HepG2 (cell line): ENCODE results near the gene PRPSAP1. TPM values are rescaled to one million over a fixed set of nuclear protein-coding genes. Genes with fewer than 3 reads are reported as not detected.

Source experiments
- AHR ChIP-seq: IDR thresholded peaks from 2 replicates; pipeline ENCODE4 v1.6.1; 2018; ENCODE audit warnings: missing genetic modification reagents, missing compliant biosample characterization
- DNMT3B ChIP-seq: conservative IDR thresholded peaks from 2 replicates; pipeline ENCODE4 v1.6.1; 2016; ENCODE audit warnings: missing biosample characterization, control low read depth
- FOSL2 ChIP-seq: sonication (generic); formaldehyde crosslinking; IDR thresholded peaks from 2 replicates; pipeline ENCODE4 v1.4.0; 2020; ENCODE audit warnings: missing genetic modification reagents
- FOXO4 ChIP-seq: sonication (generic); formaldehyde crosslinking; conservative IDR thresholded peaks from 2 replicates; pipeline ENCODE4 v1.8.1; 2023; ENCODE audit warnings: missing genetic modification reagents
- HDAC1 ChIP-seq: sonication (generic); formaldehyde crosslinking; IDR thresholded peaks from 2 replicates; pipeline ENCODE4 v1.5.1; 2020; ENCODE audit warnings: mild to moderate bottlenecking, missing genetic modification reagents
- HNRNPLL ChIP-seq: fragments of 200-400 bp; formaldehyde crosslinking; IDR thresholded peaks from 2 replicates; pipeline ENCODE4 v1.6.1; 2017; ENCODE audit warnings: mild to moderate bottlenecking, low read depth, low read length; ENCODE audit not compliant: poor library complexity, severe bottlenecking
- LCORL ChIP-seq, 2 experiments: fragments of 450-650 bp in 1 of 2; sonication (generic) in 1 of 2; formaldehyde crosslinking in 1 of 2; IDR thresholded peaks; 2 replicates each; pipeline versions ENCODE4 v1.5.0 to v1.6.1; 2017 to 2020; ENCODE audit warnings: antibody characterized with exemption in 1 of 2, missing genetic modification reagents in 1 of 2
- MAF1 ChIP-seq: sonication (generic); formaldehyde crosslinking; IDR thresholded peaks from 2 replicates; pipeline ENCODE4 v1.5.0; 2020; ENCODE audit warnings: missing genetic modification reagents, borderline replicate concordance
- NFYC ChIP-seq: IDR thresholded peaks from 2 replicates; pipeline ENCODE4 v1.6.1; 2016; ENCODE audit warnings: missing genetic modification reagents, missing compliant biosample characterization
- PAF1 ChIP-seq: IDR thresholded peaks from 2 replicates; pipeline ENCODE4 v1.6.1; 2016; ENCODE audit warnings: missing genetic modification reagents, missing compliant biosample characterization
- RNF2 ChIP-seq: fragments of 450-650 bp; conservative IDR thresholded peaks from 2 replicates; pipeline ENCODE4 v1.6.1; 2016; ENCODE audit warnings: low read depth
- SMAD1 ChIP-seq: sonication (generic); formaldehyde crosslinking; IDR thresholded peaks from 2 replicates; pipeline ENCODE4 v1.4.0; 2020; ENCODE audit warnings: missing genetic modification reagents, low read depth, mild to moderate bottlenecking, borderline replicate concordance
- TCF7 ChIP-seq: sonication (generic); IDR thresholded peaks from 2 replicates; pipeline ENCODE4 v1.6.1; 2016; ENCODE audit warnings: antibody characterized with exemption, low read depth
- WIZ ChIP-seq: sonication (generic); formaldehyde crosslinking; IDR thresholded peaks from 2 replicates; pipeline ENCODE4 v1.5.1; 2020; ENCODE audit warnings: mild to moderate bottlenecking, missing genetic modification reagents
- ZNF136 ChIP-seq: sonication (generic); formaldehyde crosslinking; IDR thresholded peaks from 2 replicates; pipeline ENCODE4 v1.8.1; 2022; ENCODE audit warnings: low read depth, mild to moderate bottlenecking, moderate library complexity, missing genetic modification reagents
- ZNF142 ChIP-seq: sonication (generic); formaldehyde crosslinking; IDR thresholded peaks from 2 replicates; pipeline ENCODE4 v1.4.0; 2020; ENCODE audit warnings: missing genetic modification reagents
- ZNF230 ChIP-seq: sonication (generic); formaldehyde crosslinking; IDR thresholded peaks from 2 replicates; pipeline ENCODE4 v1.4.0; 2020; ENCODE audit warnings: mild to moderate bottlenecking, missing genetic modification reagents
- ZNF326 ChIP-seq: sonication (generic); formaldehyde crosslinking; IDR thresholded peaks from 2 replicates; pipeline ENCODE4 v1.4.0; 2020; ENCODE audit warnings: missing genetic modification reagents, borderline replicate concordance
- ZNF546 ChIP-seq: sonication (generic); formaldehyde crosslinking; conservative IDR thresholded peaks from 2 replicates; pipeline ENCODE4 v1.8.1; 2023; ENCODE audit warnings: mild to moderate bottlenecking, missing genetic modification reagents
- ZNF674 ChIP-seq: sonication (generic); formaldehyde crosslinking; IDR thresholded peaks from 2 replicates; pipeline ENCODE4 v1.5.0; 2020; ENCODE audit warnings: low read depth, mild to moderate bottlenecking, missing genetic modification reagents
- ZNF790 ChIP-seq: sonication (generic); formaldehyde crosslinking; IDR thresholded peaks from 2 replicates; pipeline ENCODE4 v1.8.0; 2022; ENCODE audit warnings: missing genetic modification reagents, mild to moderate bottlenecking, borderline replicate concordance
- polyA plus RNA-seq, 8 experiments: library from polyadenylated mRNA; depleted of rRNA in 3 of 8; stranded (reverse) in 7 of 8; unstranded in 1 of 8; fragments of >200 nt; fragmentation: Illumina TruSeq in 4 of 8; extraction: Trizol in 4 of 8; gene quantifications; 2 replicates each; pipeline versions ENCODE4 v1.2.1 to v1.2.3, GENCODE V29; 2011 to 2016; ENCODE audit warnings: low read depth in 4 of 8, missing spikeins in 1 of 8, mixed read lengths in 1 of 8; ENCODE audit not compliant: insufficient read depth in 1 of 8
- total RNA-seq, 5 experiments: library from RNA; depleted of rRNA; stranded (reverse); fragments of >200 nt; fragmentation: Illumina TruSeq; extraction: Trizol; gene quantifications; 2 replicates each; pipeline ENCODE4 v1.2.3, GENCODE V29; 2016; ENCODE audit warnings: low read depth in 1 of 5

PRPSAP1 gene
- total and polyA plus RNA-seq, 2 of the 13 experiments (the other 11 are each of a cell fraction or from before 2014, with no cell fraction given), result 91.1 to 314 TPM

GRCh38 chr17:76264755-76265623 lies 88.7 kb downstream of the PRPSAP1 start, which contains the start of gene UBALD2 (continued):
- no peak for TF ChIP-seq FOXO4 (CRISPR knock-in tag)
- peak; percentile 43; the same call in 1 of the 2 replicates for TF ChIP-seq TCF7
- no peak for TF ChIP-seq RNF2
- 0 out of 2 replicates have a peak, but pooled peaks have one; percentile 53 for TF ChIP-seq ZNF546
- no peak for TF ChIP-seq ZNF790 (CRISPR knock-in tag)
- TF ChIP-seq HDAC1 (CRISPR knock-in tag), result peak; percentile 73
- TF ChIP-seq FOSL2, result peak; percentile 54
- TF ChIP-seq AHR (CRISPR knock-in tag), result no peak
- TF ChIP-seq NFYC (CRISPR knock-in tag), result peak; percentile 99
- peak; percentile 81 for TF ChIP-seq HNRNPLL
- TF ChIP-seq SMAD1, result no peak
- no peak; the same call in 1 of the 2 replicates for TF ChIP-seq ZNF136
- no peak for TF ChIP-seq WIZ (CRISPR knock-in tag)
- no peak for TF ChIP-seq ZNF326
- TF ChIP-seq ZNF674 (CRISPR knock-in tag), result no peak
- TF ChIP-seq MAF1 (CRISPR knock-in tag), result no peak
- no peak for TF ChIP-seq LCORL (IDR thresholded peaks at IDR 0.05)
- TF ChIP-seq LCORL (CRISPR knock-in tag; IDR thresholded peaks at IDR 0.05), result peak; percentile 52
- no peak for TF ChIP-seq PAF1
- no peak for TF ChIP-seq DNMT3B (CRISPR knock-in tag)
- TF ChIP-seq ZNF142 (CRISPR knock-in tag), result peak; percentile 24; the same call in 1 of the 2 replicates
- TF ChIP-seq ZNF230 (CRISPR knock-in tag), result no peak; the same call in 1 of the 2 replicates
